ENCODE data around the gene CYP46A1.

GRCh38 chr14:99649219-99649618, 34.9 kb upstream of the CYP46A1 start:
- TF ChIP-seq CTCF (IDR thresholded peaks at IDR 0.05; ENCODE audit: low read depth, low read length, missing input control) (no peak), HNF4A (conservative IDR thresholded peaks at IDR 0.05) (no peak), TAF1 (conservative IDR thresholded peaks at IDR 0.05) (no peak), ZBTB33 (IDR thresholded peaks at IDR 0.05) (no peak), YY1 (IDR thresholded peaks at IDR 0.05) (no peak), JUND (IDR thresholded peaks at IDR 0.05) (no peak), SP1 (IDR thresholded peaks at IDR 0.05) (no peak), MAX (IDR thresholded peaks at IDR 0.05) (no peak), FOXA1 (IDR thresholded peaks at IDR 0.05) (no peak), GABPA (IDR thresholded peaks at IDR 0.05 in 1 of 2, conservative IDR thresholded peaks at IDR 0.05 in 1 of 2) (no peak), EGR1 (IDR thresholded peaks at IDR 0.05; ENCODE audit: low read depth in 2 of 2) (no peak), REST (IDR thresholded peaks at IDR 0.05) (no peak), RXRA (IDR thresholded peaks at IDR 0.05) (no peak), RAD21 (IDR thresholded peaks at IDR 0.05) (no peak)

Measured in liver (tissue), 3 donors.